IMR-90 (cell line): ENCODE data around the gene MOV10. TPM values are rescaled to one million over a fixed set of nuclear protein-coding genes. Genes with fewer than 3 reads are reported as not detected.

Source experiments
- ATAC-seq: fragments of 200-7000 bp; cut with Tn5 transposase; 2 replicates; pipeline ENCODE4 v1.9.1; 2020; ENCODE audit warnings: low read depth, mild to moderate bottlenecking, moderate library complexity
- BruUV-seq: library from RNA; stranded (reverse); fragments of 400-500 nt; replicated peaks from 2 replicates; lab custom pipeline; 2021; lab: Mats Ljungman, UMichigan
- CTCF ChIA-PET: fragments of 300-600 bp; formaldehyde crosslinking; extraction: SDS; loops from one replicate; lab custom pipeline; 2021; ENCODE audit warnings: antibody characterized with exemption; lab: Yijun Ruan, JAX
- POLR2A ChIA-PET: fragments of 300-600 bp; sonication (Branson Sonifier 250); formaldehyde crosslinking; loops from one replicate; lab custom pipeline; 2022; ENCODE audit warnings: antibody characterized with exemption; ENCODE audit not compliant: unreplicated experiment; lab: Charles Lee
- DNase-seq: peaks from one replicate; pipeline ENCODE4 v3.0.0; 2013
- H2AFZ ChIP-seq: replicated peaks from 2 replicates; pipeline ENCODE3; 2013; ENCODE audit warnings: low read length, mild to moderate bottlenecking; ENCODE audit not compliant: poor library complexity
- H2AK5ac ChIP-seq: 2 replicates; pipeline ENCODE4 v1.6.1; 2013; ENCODE audit warnings: low read depth, low read length, inconsistent platforms
- H2AK9ac ChIP-seq: replicated peaks from 2 replicates; pipeline ENCODE3; 2013; ENCODE audit warnings: mild to moderate bottlenecking, low read depth, low read length, moderate library complexity; ENCODE audit not compliant: poor library complexity
- H2BK120ac ChIP-seq: 2 replicates; pipeline ENCODE4 v1.6.1; 2013; ENCODE audit warnings: low read depth, low read length, inconsistent platforms
- H2BK15ac ChIP-seq: 3 replicates; pipeline ENCODE4 v1.6.1; 2013; ENCODE audit warnings: low read depth, low read length, inconsistent platforms
- H2BK20ac ChIP-seq: 2 replicates; pipeline ENCODE4 v1.6.1; 2013; ENCODE audit warnings: low read depth, mild to moderate bottlenecking, inconsistent platforms, low read length, moderate library complexity
- H2BK5ac ChIP-seq: 2 replicates; pipeline ENCODE4 v1.6.1; 2013; ENCODE audit warnings: mild to moderate bottlenecking, low read depth, low read length, inconsistent platforms; ENCODE audit not compliant: poor library complexity, severe bottlenecking
- H3K14ac ChIP-seq: replicated peaks from 2 replicates; pipeline ENCODE4 v1.6.1; 2013; ENCODE audit warnings: low read depth, low read length, inconsistent platforms
- H3K18ac ChIP-seq: 2 replicates; pipeline ENCODE4 v1.6.1; 2013; ENCODE audit warnings: low read depth, low read length, control low read depth
- H3K23ac ChIP-seq: 2 replicates; pipeline ENCODE4 v1.6.1; 2013; ENCODE audit warnings: low read depth, low read length, inconsistent platforms
- H3K27ac ChIP-seq: 2 replicates; pipeline ENCODE4 v1.5.1; 2013; ENCODE audit warnings: mild to moderate bottlenecking, control low read depth, low read length; ENCODE audit not compliant: insufficient read depth
- H3K27me3 ChIP-seq: 2 replicates; pipeline ENCODE4 v1.6.1; 2013; ENCODE audit warnings: low read length; ENCODE audit not compliant: control insufficient read depth, insufficient read depth
- H3K36me3 ChIP-seq: 2 replicates; pipeline ENCODE4 v1.6.1; 2013; ENCODE audit warnings: low read length, mixed read lengths; ENCODE audit not compliant: control insufficient read depth, insufficient read depth
- H3K4ac ChIP-seq: 2 replicates; pipeline ENCODE4 v1.6.1; 2013; ENCODE audit warnings: low read depth, low read length, inconsistent platforms
- H3K4me1 ChIP-seq: 2 replicates; pipeline ENCODE4 v1.6.1; 2013; ENCODE audit warnings: low read length, mixed read lengths; ENCODE audit not compliant: control insufficient read depth, insufficient read depth
- H3K4me2 ChIP-seq: 2 replicates; pipeline ENCODE4 v1.6.1; 2013; ENCODE audit warnings: low read depth, mild to moderate bottlenecking, control low read depth, low read length, moderate library complexity
- H3K4me3 ChIP-seq: 2 replicates; pipeline ENCODE4 v1.5.1; 2013; ENCODE audit warnings: low read depth, mild to moderate bottlenecking, control low read depth, low read length, moderate library complexity; ENCODE audit not compliant: insufficient read depth
- H3K56ac ChIP-seq: 2 replicates; pipeline ENCODE4 v1.6.1; 2013; ENCODE audit warnings: low read length, inconsistent platforms; ENCODE audit not compliant: insufficient read depth; ENCODE audit errors: extremely low read depth
- H3K79me1 ChIP-seq, 2 experiments: 2 replicates each; pipeline ENCODE4 v1.6.1; 2013; ENCODE audit warnings: low read length in 2 of 2, inconsistent platforms in 1 of 2, low read depth in 1 of 2
- H3K9ac ChIP-seq: 2 replicates; pipeline ENCODE4 v1.6.1; 2013; ENCODE audit warnings: low read depth, low read length, control low read depth
- H3K9me1 ChIP-seq: 2 replicates; pipeline ENCODE4 v1.6.1; 2013; ENCODE audit warnings: low read length, inconsistent platforms; ENCODE audit not compliant: insufficient read depth
- H3K9me3 ChIP-seq: 2 replicates; pipeline ENCODE4 v1.6.1; 2013; ENCODE audit warnings: low read length; ENCODE audit not compliant: control insufficient read depth, insufficient read depth
- H4K20me1 ChIP-seq: 2 replicates; pipeline ENCODE4 v1.6.1; 2013; ENCODE audit warnings: low read length, inconsistent platforms; ENCODE audit not compliant: insufficient read depth
- H4K5ac ChIP-seq: 2 replicates; pipeline ENCODE4 v1.6.1; 2013; ENCODE audit warnings: mild to moderate bottlenecking, low read depth, low read length, control low read depth
- H4K8ac ChIP-seq, 2 experiments: 2 replicates each; pipeline ENCODE4 v1.6.1; 2013; ENCODE audit warnings: low read depth in 2 of 2, low read length in 2 of 2, control low read depth in 1 of 2, inconsistent platforms in 1 of 2
- H4K91ac ChIP-seq: 2 replicates; pipeline ENCODE4 v1.6.1; 2013; ENCODE audit warnings: low read depth, low read length, inconsistent platforms; ENCODE audit not compliant: insufficient read depth
- BHLHE40 ChIP-seq: fragments of 150-350 bp; IDR thresholded peaks from 2 replicates; pipeline ENCODE4 v1.6.1; 2016; ENCODE audit warnings: mild to moderate bottlenecking, low read depth, low read length
- CEBPB ChIP-seq: IDR thresholded peaks from 2 replicates; pipeline ENCODE4 v1.6.1; 2012; ENCODE audit warnings: low read depth, low read length, improper control_type of control experiment
- CHD1 ChIP-seq: IDR thresholded peaks from 2 replicates; pipeline ENCODE4 v1.6.1; 2012; ENCODE audit warnings: low read depth, low read length, improper control_type of control experiment
- FOS ChIP-seq: fragments of 150-350 bp; IDR thresholded peaks from 2 replicates; pipeline ENCODE4 v1.6.1; 2016; ENCODE audit warnings: low read depth, low read length
- MAFK ChIP-seq: IDR thresholded peaks from 2 replicates; pipeline ENCODE4 v1.6.1; 2012; ENCODE audit warnings: low read depth, low read length, improper control_type of control experiment
- MAZ ChIP-seq: IDR thresholded peaks from 2 replicates; pipeline ENCODE4 v1.6.1; 2012; ENCODE audit warnings: low read depth, mild to moderate bottlenecking, low read length, improper control_type of control experiment, moderate library complexity, borderline replicate concordance
- MXI1 ChIP-seq: IDR thresholded peaks from 2 replicates; pipeline ENCODE4 v1.6.1; 2012; ENCODE audit warnings: low read depth, mild to moderate bottlenecking, low read length, moderate library complexity, borderline replicate concordance
- NFE2L2 ChIP-seq: fragments of 150-350 bp; IDR thresholded peaks from 2 replicates; pipeline ENCODE4 v1.6.1; 2016; ENCODE audit warnings: low read depth, mild to moderate bottlenecking, low read length
- POLR2A ChIP-seq: IDR thresholded peaks from 2 replicates; pipeline ENCODE4 v1.6.1; 2012; ENCODE audit warnings: mild to moderate bottlenecking, low read depth, low read length
- RAD21 ChIP-seq: IDR thresholded peaks from 2 replicates; pipeline ENCODE4 v1.6.1; 2012; ENCODE audit warnings: low read length, improper control_type of control experiment
- RCOR1 ChIP-seq: IDR thresholded peaks from 2 replicates; pipeline ENCODE4 v1.6.1; 2012; ENCODE audit warnings: mild to moderate bottlenecking, low read length, improper control_type of control experiment; ENCODE audit not compliant: insufficient replicate concordance
- RFX5 ChIP-seq: IDR thresholded peaks from 2 replicates; pipeline ENCODE4 v1.8.0; 2012; ENCODE audit warnings: low read depth, mild to moderate bottlenecking, low read length, moderate library complexity
- SMC3 ChIP-seq: fragments of 150-350 bp; IDR thresholded peaks from 2 replicates; pipeline ENCODE4 v1.6.1; 2016; ENCODE audit warnings: low read depth, mild to moderate bottlenecking, antibody characterized with exemption, low read length, moderate library complexity
- WGBS, 2 experiments: methylation state at CpG; one replicate each; pipeline versions ENCODE4 v1.1.5 to v1.1.7; 2013; ENCODE audit warnings: missing lambda C conversion rate in 2 of 2; ENCODE audit not compliant: insufficient read length in 1 of 2; ENCODE audit errors: extremely low coverage in 2 of 2; 5-methylcytosine and 5-hydroxymethylcytosine counted together
- dilution Hi-C: fragments of 300-500 bp; cut with HindIII; formaldehyde crosslinking; loops from one replicate; pipeline ENCODE4 v1.14.3; 2018; ENCODE audit warnings: low sequenced_read_pairs; ENCODE audit not compliant: unreplicated experiment
- in situ Hi-C: fragments of 300-500 bp; cut with MboI; formaldehyde crosslinking; loops from 3 replicates; pipeline ENCODE4 v1.14.3; 2019; ENCODE audit warnings: low sequenced_read_pairs, inconsistent platforms, mixed read lengths
- intact Hi-C: fragments of 100-400 bp; cut with micrococcal nuclease; formaldehyde crosslinking; loops from 2 replicates; pipeline ENCODE4 v1.10.0; 2022
- polyA plus RNA-seq, 3 experiments: library from polyadenylated mRNA; depleted of rRNA; stranded (reverse); fragments of >200 nt; gene quantifications; 2 replicates each; pipeline ENCODE4 v1.2.3, GENCODE V29; 2012; ENCODE audit warnings: low replicate concordance in 1 of 3
- total RNA-seq: library from RNA; depleted of rRNA; stranded (reverse); fragments of >200 nt; gene quantifications from 2 replicates; pipeline ENCODE4 v1.2.3, GENCODE V29; 2012
- TF ChIP-seq, protein P1 (sequence below): fragments of 150-350 bp; IDR thresholded peaks from 2 replicates; pipeline ENCODE4 v1.6.1; 2016; ENCODE audit warnings: low read depth, mild to moderate bottlenecking, low read length, moderate library complexity, borderline replicate concordance
- TF ChIP-seq, protein P2 (sequence below): fragments of 150-350 bp; IDR thresholded peaks from 2 replicates; pipeline ENCODE4 v1.6.1; 2017; ENCODE audit warnings: mild to moderate bottlenecking, antibody characterized with exemption, low read length, low read depth
- TF ChIP-seq, protein P3 (sequence below): conservative IDR thresholded peaks from 2 replicates; pipeline ENCODE4 v1.5.1; 2012; ENCODE audit warnings: mild to moderate bottlenecking, low read depth, low read length, improper control_type of control experiment

Gene MOV10
- total and polyA plus RNA-seq, 2 of the 4 experiments (the other 2 are of a cell fraction), result 36.7 to 103 TPM

DNA sequence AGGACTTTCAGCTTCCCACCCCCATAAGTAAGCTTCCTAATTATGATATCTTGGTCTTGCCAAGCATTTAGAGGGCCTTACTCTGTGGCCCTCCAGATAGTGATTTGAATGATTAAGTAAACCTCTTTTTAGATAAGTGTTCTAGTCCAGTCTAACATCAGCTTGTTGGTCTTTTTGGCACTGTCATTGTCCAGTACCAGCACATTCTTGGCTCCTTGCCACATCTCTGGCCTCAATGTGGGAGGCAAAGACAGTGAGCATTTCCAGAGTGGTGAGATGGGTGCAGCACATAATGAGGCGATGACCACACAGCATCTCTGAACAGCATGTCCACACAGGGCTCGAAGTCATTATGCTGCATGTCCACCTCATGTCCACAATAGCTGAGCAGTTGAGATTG, 48.8 kb upstream of the MOV10 start:
- in situ Hi-C loops, result no loop called here
- BruUV-seq, result no TSS peak

More for the DNA sequence above, 48.8 kb upstream of the MOV10 start:
- CTCF ChIA-PET, result interaction anchor here (0.7 kb wide), 1 partner anchor 673 kb away, joined by 4 read pairs; no protein-coding TSS in a partner anchor
- Histone ChIP-seq H2AK5ac (peak overlapping the region; percentile 7; the same call in 1 of the 2 replicates), H4K20me1 (peaks cover 86% of the 10 kb centered on the region), H3K18ac (no peak overlapping the region), H3K9me3 (no peaks in the 10 kb centered on the region), H4K5ac (no peak overlapping the region), H3K4me1 (peaks cover 2% of the 10 kb centered on the region; the same call in 1 of the 2 replicates), H3K4me2 (no peak overlapping the region), H3K9ac (no peak overlapping the region), H2BK20ac (no peak overlapping the region), H3K27me3 (no peaks in the 10 kb centered on the region), H2AK9ac (no peak overlapping the region), H2BK5ac (no peak overlapping the region), H3K23ac (peak overlapping the region; percentile 35; the same call in 1 of the 2 replicates), H4K91ac (no peak overlapping the region), H3K4ac (no peak overlapping the region), H3K14ac (no peak overlapping the region), H3K27ac (no peak overlapping the region), H2AFZ (no peak overlapping the region), H3K36me3 (peaks cover 5% of the 10 kb centered on the region), H3K56ac (no peak overlapping the region), H2BK120ac (no peak overlapping the region), H2BK15ac (no peak overlapping the region), H3K9me1 (peaks cover 7% of the 10 kb centered on the region), H4K8ac (0 out of 4 replicates have a peak overlapping the region, but pooled peaks of 1 of the 2 experiments have one; percentile 2), H3K79me1 (peaks cover 0 to 49% of the 10 kb centered on the region in 2 experiments; a peak in 2 of 4 replicates), H3K4me3 (no peak overlapping the region)
- dilution Hi-C loops, result no loop called here
- TF ChIP-seq, protein P1, sequence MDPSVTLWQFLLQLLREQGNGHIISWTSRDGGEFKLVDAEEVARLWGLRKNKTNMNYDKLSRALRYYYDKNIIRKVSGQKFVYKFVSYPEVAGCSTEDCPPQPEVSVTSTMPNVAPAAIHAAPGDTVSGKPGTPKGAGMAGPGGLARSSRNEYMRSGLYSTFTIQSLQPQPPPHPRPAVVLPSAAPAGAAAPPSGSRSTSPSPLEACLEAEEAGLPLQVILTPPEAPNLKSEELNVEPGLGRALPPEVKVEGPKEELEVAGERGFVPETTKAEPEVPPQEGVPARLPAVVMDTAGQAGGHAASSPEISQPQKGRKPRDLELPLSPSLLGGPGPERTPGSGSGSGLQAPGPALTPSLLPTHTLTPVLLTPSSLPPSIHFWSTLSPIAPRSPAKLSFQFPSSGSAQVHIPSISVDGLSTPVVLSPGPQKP, result no peak
- TF ChIP-seq, protein P2, sequence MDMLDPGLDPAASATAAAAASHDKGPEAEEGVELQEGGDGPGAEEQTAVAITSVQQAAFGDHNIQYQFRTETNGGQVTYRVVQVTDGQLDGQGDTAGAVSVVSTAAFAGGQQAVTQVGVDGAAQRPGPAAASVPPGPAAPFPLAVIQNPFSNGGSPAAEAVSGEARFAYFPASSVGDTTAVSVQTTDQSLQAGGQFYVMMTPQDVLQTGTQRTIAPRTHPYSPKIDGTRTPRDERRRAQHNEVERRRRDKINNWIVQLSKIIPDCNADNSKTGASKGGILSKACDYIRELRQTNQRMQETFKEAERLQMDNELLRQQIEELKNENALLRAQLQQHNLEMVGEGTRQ, result no peak
- TF ChIP-seq RAD21 (no peak), MAFK (no peak), FOS (no peak), SMC3 (no peak), RFX5 (no peak), CHD1 (no peak), POLR2A (no peak), MAZ (no peak), BHLHE40 (no peak), MXI1 (no peak), CEBPB (no peak), NFE2L2 (no peak), RCOR1 (no peak)
- TF ChIP-seq, protein P3, sequence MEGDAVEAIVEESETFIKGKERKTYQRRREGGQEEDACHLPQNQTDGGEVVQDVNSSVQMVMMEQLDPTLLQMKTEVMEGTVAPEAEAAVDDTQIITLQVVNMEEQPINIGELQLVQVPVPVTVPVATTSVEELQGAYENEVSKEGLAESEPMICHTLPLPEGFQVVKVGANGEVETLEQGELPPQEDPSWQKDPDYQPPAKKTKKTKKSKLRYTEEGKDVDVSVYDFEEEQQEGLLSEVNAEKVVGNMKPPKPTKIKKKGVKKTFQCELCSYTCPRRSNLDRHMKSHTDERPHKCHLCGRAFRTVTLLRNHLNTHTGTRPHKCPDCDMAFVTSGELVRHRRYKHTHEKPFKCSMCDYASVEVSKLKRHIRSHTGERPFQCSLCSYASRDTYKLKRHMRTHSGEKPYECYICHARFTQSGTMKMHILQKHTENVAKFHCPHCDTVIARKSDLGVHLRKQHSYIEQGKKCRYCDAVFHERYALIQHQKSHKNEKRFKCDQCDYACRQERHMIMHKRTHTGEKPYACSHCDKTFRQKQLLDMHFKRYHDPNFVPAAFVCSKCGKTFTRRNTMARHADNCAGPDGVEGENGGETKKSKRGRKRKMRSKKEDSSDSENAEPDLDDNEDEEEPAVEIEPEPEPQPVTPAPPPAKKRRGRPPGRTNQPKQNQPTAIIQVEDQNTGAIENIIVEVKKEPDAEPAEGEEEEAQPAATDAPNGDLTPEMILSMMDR, result no peak
- DNase-seq, result no peak
- POLR2A ChIA-PET, result no interaction called here
- WGBS, 2 experiments, result no CpG with 5 or more reads among the region's 2 CpGs
- intact Hi-C loops, result no loop called here
- no peak; the same call in 1 of the 2 replicates for ATAC-seq
